CD8-positive, alpha-beta memory T cell (primary cell): ENCODE data around the gene IQSEC1. TPM values are rescaled to one million over a fixed set of nuclear protein-coding genes. Genes with fewer than 3 reads are reported as not detected.

Experiments
- CTCF ChIA-PET: fragments of 350-600 bp; sonication (Branson Sonifier 250); formaldehyde crosslinking; loops from one replicate; lab custom pipeline; 2021; ENCODE audit warnings: antibody characterized with exemption; lab: Charles Lee
- POLR2A ChIA-PET: fragments of 350-600 bp; sonication (Branson Sonifier 250); formaldehyde crosslinking; loops from one replicate; lab custom pipeline; 2021; ENCODE audit warnings: antibody characterized with exemption; lab: Charles Lee
- DNase-seq, 5 donors: peaks; one replicate each; pipeline versions ENCODE4 v3.0.0 to v3.0.0-alpha.2; 2020 to 2022; ENCODE audit warnings: mixed read lengths in 1 of 5
- H3K27ac ChIP-seq: one replicate; pipeline ENCODE4 v1.7.0; 2013; ENCODE audit warnings: low read depth, mild to moderate bottlenecking, low read length, moderate library complexity
- H3K27me3 ChIP-seq: 2 replicates; pipeline ENCODE4 v1.7.0; 2013; ENCODE audit warnings: low read length, mild to moderate bottlenecking; ENCODE audit not compliant: insufficient read depth, poor library complexity, severe bottlenecking
- H3K36me3 ChIP-seq: 2 replicates; pipeline ENCODE4 v1.7.0; 2013; ENCODE audit warnings: mild to moderate bottlenecking, low read length, moderate library complexity; ENCODE audit not compliant: insufficient read depth
- H3K4me1 ChIP-seq: 2 replicates; pipeline ENCODE4 v1.7.0; 2013; ENCODE audit warnings: mild to moderate bottlenecking, low read length, moderate library complexity; ENCODE audit not compliant: insufficient read depth
- H3K4me3 ChIP-seq: 2 replicates; pipeline ENCODE4 v1.7.0; 2013; ENCODE audit warnings: mild to moderate bottlenecking, low read length
- H3K9me3 ChIP-seq: 2 replicates; pipeline ENCODE4 v1.7.0; 2013; ENCODE audit warnings: mild to moderate bottlenecking, low read length
- H3K27ac Mint-ChIP-seq, 8 donors: one replicate each; pipeline ENCODE4 v1.8.0; 2020 to 2021; ENCODE audit warnings: mixed read lengths in 8 of 8, mild to moderate bottlenecking in 6 of 8, inconsistent platforms in 3 of 8, moderate library complexity in 3 of 8
- H3K27me3 Mint-ChIP-seq, 2 donors: one replicate each; pipeline ENCODE4 v1.8.0; 2020 to 2021; ENCODE audit warnings: mixed read lengths in 2 of 2, mild to moderate bottlenecking in 1 of 2, moderate library complexity in 1 of 2
- H3K36me3 Mint-ChIP-seq, 3 donors: one replicate each; pipeline ENCODE4 v1.8.0; 2020 to 2021; ENCODE audit warnings: mixed read lengths in 3 of 3, inconsistent platforms in 1 of 3, mild to moderate bottlenecking in 1 of 3
- H3K4me1 Mint-ChIP-seq, 3 donors: one replicate each; pipeline ENCODE4 v1.8.0; 2020 to 2021; ENCODE audit warnings: mixed read lengths in 3 of 3, inconsistent platforms in 1 of 3, mild to moderate bottlenecking in 1 of 3
- H3K4me3 Mint-ChIP-seq, 7 donors: one replicate each; pipeline ENCODE4 v1.8.0; 2020 to 2021; ENCODE audit warnings: mixed read lengths in 7 of 7, mild to moderate bottlenecking in 6 of 7, moderate library complexity in 4 of 7, inconsistent platforms in 2 of 7
- H3K9me3 Mint-ChIP-seq, 5 donors: one replicate each; pipeline ENCODE4 v1.8.0; 2020 to 2022; ENCODE audit warnings: mixed read lengths in 5 of 5, mild to moderate bottlenecking in 3 of 5, moderate library complexity in 2 of 5, inconsistent platforms in 1 of 5
- polyA plus RNA-seq: library from polyadenylated mRNA; unstranded; fragments of 300-500 nt; fragmentation: Illumina TruSeq; gene quantifications from one replicate; pipeline ENCODE4 v1.2.3, GENCODE V29; 2021
- total RNA-seq, 2 experiments: library from RNA; stranded (reverse); gene quantifications; one replicate each; pipeline ENCODE4 v1.2.3, GENCODE V29; 2021

IQSEC1 gene
- total and polyA plus RNA-seq, 3 experiments from 2014 or later, result 18.5 to 33.7 (median 19.8) TPM

DNA sequence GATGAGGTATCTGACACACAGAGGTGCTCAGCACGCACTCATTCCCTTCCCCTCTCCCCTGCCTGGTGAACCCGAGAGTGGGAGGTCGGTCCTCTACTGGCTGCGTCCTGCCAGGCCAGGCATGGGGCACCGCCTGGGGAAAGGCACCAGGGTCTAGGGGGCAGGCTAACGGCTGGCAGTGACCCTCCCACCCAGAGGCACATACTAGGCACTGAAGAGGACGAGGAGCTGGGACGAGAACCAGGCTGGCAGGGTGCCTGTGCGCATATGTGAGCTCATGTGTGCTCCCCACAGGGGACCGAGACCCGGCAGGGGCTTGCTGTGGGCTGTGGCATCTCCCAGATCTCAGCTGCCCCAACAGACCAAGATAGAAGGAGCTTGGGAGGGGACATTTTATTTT, 86.7 kb downstream of the IQSEC1 start:
- Mint-ChIP-seq H3K4me1 (peaks cover 65 to 87% (median 71%) of the 10 kb centered on the region in 3 donors), H3K27me3 (no peaks in the 10 kb centered on the region), H3K9me3 (no peaks in the 10 kb centered on the region), H3K4me3 (no peak overlapping the region), H3K36me3 (peaks cover 0 to 27% (median 1%) of the 10 kb centered on the region in 3 donors), H3K27ac (no peak overlapping the region)
- no peak overlapping the region for H3K27ac ChIP-seq
- no peaks in the 10 kb centered on the region for H3K36me3 ChIP-seq
- peaks cover 59% of the 10 kb centered on the region for H3K4me1 ChIP-seq
- DNase-seq, result no peak
- ChIA-PET POLR2A (no interaction called here), CTCF (interaction anchor here (1.3 to 1.6 kb wide), 2 partner anchors 8 to 13 kb away, joined by 5 to 7 read pairs; no protein-coding TSS in a partner anchor)
- H3K27me3 ChIP-seq, result no peaks in the 10 kb centered on the region
- no peaks in the 10 kb centered on the region for H3K9me3 ChIP-seq
- no peak overlapping the region for H3K4me3 ChIP-seq

DNA sequence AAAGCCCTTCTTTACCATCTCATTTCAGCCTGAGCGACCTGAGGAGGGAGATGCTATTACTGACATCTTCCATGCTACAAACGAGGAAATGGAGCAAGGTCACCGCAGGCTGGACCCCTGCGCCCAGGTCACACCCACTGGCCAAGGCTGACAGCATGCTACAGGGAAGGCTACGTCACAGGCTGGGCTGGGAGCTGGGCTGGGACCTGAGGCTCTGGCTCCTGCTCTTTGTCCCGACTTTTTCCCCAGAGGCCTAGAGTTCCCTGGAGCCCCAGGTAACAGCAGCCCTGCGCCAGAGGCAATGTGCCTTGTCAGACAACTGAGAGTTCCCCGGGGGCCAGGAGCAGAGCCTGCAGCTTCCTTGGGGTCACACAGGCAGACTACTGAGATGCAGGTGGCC, 87.2 kb downstream of the IQSEC1 start:
- Histone ChIP-seq H3K9me3 (no peaks in the 10 kb centered on the region), H3K36me3 (no peaks in the 10 kb centered on the region), H3K27ac (no peak overlapping the region), H3K4me3 (no peak overlapping the region), H3K27me3 (no peaks in the 10 kb centered on the region), H3K4me1 (peaks cover 55% of the 10 kb centered on the region)
- Mint-ChIP-seq H3K27me3 (no peaks in the 10 kb centered on the region), H3K4me1 (peaks cover 70 to 87% (median 74%) of the 10 kb centered on the region in 3 donors), H3K36me3 (peaks cover 0 to 29% (median 1%) of the 10 kb centered on the region in 3 donors), H3K9me3 (no peaks in the 10 kb centered on the region), H3K4me3 (peak overlapping the region in 1 of 7 donors; percentile 63), H3K27ac (peak overlapping the region in 1 of 8 donors; percentile 66)
- ChIA-PET POLR2A (interaction anchor here (0.9 kb wide), 1 partner anchor 86 kb away, joined by 9 read pairs; no protein-coding TSS in a partner anchor), CTCF (interaction anchor here (1.0 to 1.6 kb wide), 3 partner anchors 9 to 13 kb away, joined by 4 to 7 read pairs (median 5); no protein-coding TSS in a partner anchor)
- peak in 1 of 5 donors; percentile 45 for DNase-seq

DNA sequence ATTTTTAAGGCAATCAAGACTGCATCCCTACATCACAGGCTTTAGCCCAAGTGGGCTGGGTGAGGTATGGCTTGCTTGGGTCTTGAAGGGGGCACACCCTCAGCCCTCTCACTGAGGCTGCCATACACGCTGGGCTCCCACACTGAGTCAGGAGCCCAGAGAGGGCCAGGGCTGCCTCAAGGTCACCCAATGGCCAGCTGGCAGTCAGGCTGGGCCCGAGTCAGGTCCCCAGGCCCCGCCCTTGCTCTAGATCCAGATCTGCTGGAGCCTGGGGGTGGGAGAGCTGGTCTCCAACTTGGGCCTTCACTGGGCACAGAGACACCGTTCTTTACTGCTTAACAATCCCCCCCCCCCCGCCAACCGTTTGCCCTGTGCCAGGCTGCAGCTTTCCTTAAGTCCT, 88.1 kb downstream of the IQSEC1 start:
- POLR2A ChIA-PET, result interaction anchor here (0.6 to 0.9 kb wide), 3 partner anchors 14 to 85 kb away, joined by 4 to 9 read pairs (median 4); no protein-coding TSS in a partner anchor
- peak in 1 of 5 donors; percentile 16 for DNase-seq
- Mint-ChIP-seq H3K36me3 (peaks cover 0 to 28% (median 1%) of the 10 kb centered on the region in 3 donors), H3K9me3 (no peaks in the 10 kb centered on the region), H3K27ac (no peak overlapping the region), H3K4me3 (no peak overlapping the region), H3K27me3 (no peaks in the 10 kb centered on the region), H3K4me1 (peaks cover 66 to 87% (median 71%) of the 10 kb centered on the region in 3 donors)
- Histone ChIP-seq H3K27ac (no peak overlapping the region), H3K4me1 (peaks cover 48% of the 10 kb centered on the region), H3K27me3 (no peaks in the 10 kb centered on the region), H3K9me3 (no peaks in the 10 kb centered on the region), H3K36me3 (no peaks in the 10 kb centered on the region), H3K4me3 (no peak overlapping the region)
- CTCF ChIA-PET, result interaction anchor here (1.0 to 2.9 kb wide), 7 partner anchors 10 to 64 kb away, joined by 4 to 14 read pairs (median 5); no protein-coding TSS in a partner anchor

DNA sequence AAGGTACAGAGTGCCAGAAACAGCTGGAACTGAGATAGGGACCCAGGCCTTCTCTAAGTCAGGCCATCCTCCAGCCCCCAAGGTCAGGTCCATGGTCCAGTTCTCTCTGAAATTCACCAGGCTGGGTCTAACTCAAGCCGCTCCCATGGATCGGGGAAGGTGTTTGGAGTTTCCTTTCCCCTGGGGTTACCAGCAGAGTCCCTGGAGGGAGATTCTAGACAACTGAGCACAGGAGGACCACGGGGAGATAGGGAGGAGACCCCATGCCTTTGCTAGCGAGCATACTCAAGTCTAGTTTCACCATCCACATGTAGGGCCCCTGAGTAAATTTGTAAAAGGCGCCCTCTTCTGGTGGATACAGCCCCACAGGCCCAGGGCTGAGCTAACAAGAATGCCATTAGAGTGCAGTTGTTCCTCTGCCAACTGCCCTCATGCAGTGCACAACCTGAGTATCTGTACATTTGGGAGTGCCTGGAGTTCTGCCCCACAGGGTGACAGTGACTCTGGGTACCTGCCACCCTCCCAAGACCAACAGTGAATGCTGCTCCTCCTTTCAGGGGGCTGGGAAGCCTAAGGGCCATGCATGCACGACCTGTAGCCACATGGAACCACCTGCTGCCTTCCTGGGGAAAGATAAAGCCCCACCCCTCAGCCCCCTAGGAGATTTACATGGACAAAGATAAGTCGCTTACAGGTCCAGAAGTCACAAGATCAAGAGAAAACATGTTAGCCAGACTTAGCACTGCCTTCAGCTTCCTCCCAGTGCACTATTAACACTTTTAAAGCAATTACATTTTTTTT, 89.0 kb downstream of the IQSEC1 start:
- Histone ChIP-seq H3K27me3 (no peaks in the 10 kb centered on the region), H3K4me3 (no peak overlapping the region), H3K9me3 (no peaks in the 10 kb centered on the region), H3K36me3 (no peaks in the 10 kb centered on the region), H3K4me1 (peaks cover 40% of the 10 kb centered on the region), H3K27ac (no peak overlapping the region)
- DNase-seq, result peak in 4 of 5 donors; percentile 23 to 72 (median 48)
- H3K27me3 Mint-ChIP-seq, result no peaks in the 10 kb centered on the region
- H3K36me3 Mint-ChIP-seq, result peaks cover 0 to 32% (median 5%) of the 10 kb centered on the region in 3 donors
- peaks cover 61 to 83% (median 64%) of the 10 kb centered on the region in 3 donors for H3K4me1 Mint-ChIP-seq
- CTCF ChIA-PET, result interaction anchor here (0.6 to 2.9 kb wide), 16 partner anchors 9 to 68 kb away, joined by 3 to 14 read pairs (median 6); no protein-coding TSS in a partner anchor
- no peaks in the 10 kb centered on the region for H3K9me3 Mint-ChIP-seq
- H3K4me3 Mint-ChIP-seq, result peak overlapping the region in 1 of 7 donors; percentile 13
- H3K27ac Mint-ChIP-seq, result peak overlapping the region in 6 of 8 donors; percentile 30 to 96 (median 72)
- POLR2A ChIA-PET, result interaction anchor here (0.6 kb wide), 2 partner anchors 15 to 63 kb away, joined by 4 read pairs; no protein-coding TSS in a partner anchor

DNA sequence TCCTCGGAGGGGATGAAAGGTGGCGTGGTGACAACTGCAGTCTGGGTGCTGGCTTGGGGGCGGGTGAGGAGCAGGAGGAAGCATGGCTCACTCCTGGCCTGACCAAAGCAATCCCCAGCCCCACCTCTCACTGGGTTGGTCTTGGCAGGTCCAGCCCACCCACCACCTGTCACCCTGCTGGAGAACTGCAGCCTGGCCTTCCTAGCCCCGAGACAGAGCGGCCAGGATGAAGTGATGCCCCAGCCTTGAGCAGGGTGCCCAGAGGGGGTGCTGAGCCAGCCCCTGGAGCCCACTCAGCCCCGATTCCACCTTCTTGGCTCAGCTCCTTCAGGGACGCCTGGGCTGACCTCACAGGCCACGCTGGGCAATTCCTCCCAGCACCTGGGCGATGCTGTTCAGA, 89.9 kb downstream of the IQSEC1 start:
- H3K27me3 ChIP-seq, result no peaks in the 10 kb centered on the region
- peak overlapping the region in 2 of 7 donors; percentile 1 to 70 for H3K4me3 Mint-ChIP-seq
- peak in 1 of 5 donors; percentile 39 for DNase-seq
- H3K27me3 Mint-ChIP-seq, result no peaks in the 10 kb centered on the region
- peaks cover 52 to 81% (median 60%) of the 10 kb centered on the region in 3 donors for H3K4me1 Mint-ChIP-seq
- no peaks in the 10 kb centered on the region for H3K9me3 Mint-ChIP-seq
- peaks cover 0 to 34% (median 7%) of the 10 kb centered on the region in 3 donors for H3K36me3 Mint-ChIP-seq
- no peak overlapping the region for H3K4me3 ChIP-seq
- H3K9me3 ChIP-seq, result no peaks in the 10 kb centered on the region
- H3K27ac ChIP-seq, result no peak overlapping the region
- H3K4me1 ChIP-seq, result peaks cover 33% of the 10 kb centered on the region
- ChIA-PET POLR2A (no interaction called here), CTCF (interaction anchor here (0.8 to 2.9 kb wide), 14 partner anchors 8 to 109 kb away, joined by 3 to 14 read pairs (median 6); no protein-coding TSS in a partner anchor)
- H3K36me3 ChIP-seq, result no peaks in the 10 kb centered on the region
- peak overlapping the region in 3 of 8 donors; percentile 23 to 96 (median 30) for H3K27ac Mint-ChIP-seq

DNA sequence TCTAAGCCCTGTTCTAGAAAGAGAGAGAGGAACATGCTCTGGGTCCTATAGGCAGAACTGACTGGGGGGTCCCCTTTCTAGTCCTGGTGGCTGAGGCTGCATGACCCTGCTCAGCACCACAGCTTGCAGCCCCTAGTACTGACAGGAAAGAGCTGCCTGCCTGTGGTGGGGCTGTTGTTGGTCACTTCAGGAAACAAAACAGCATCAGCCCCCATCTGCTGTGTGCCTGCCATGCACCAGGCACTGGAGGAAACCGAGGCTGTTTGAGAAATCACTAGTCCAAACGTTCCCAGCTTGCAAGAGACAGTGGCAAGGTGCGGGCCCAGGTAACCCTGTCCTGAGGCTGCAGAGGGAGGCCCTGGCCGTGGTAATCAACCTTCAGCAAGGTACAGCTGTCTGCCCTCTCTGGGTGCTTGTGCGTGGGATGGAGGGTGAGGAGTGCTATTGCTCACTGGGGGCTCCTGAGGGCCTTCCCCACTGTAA, 90.6 kb downstream of the IQSEC1 start:
- ChIA-PET CTCF (interaction anchor here (1.1 to 2.9 kb wide), 7 partner anchors 10 to 53 kb away, joined by 3 to 14 read pairs (median 8); no protein-coding TSS in a partner anchor), POLR2A (no interaction called here)
- Histone ChIP-seq H3K36me3 (no peaks in the 10 kb centered on the region), H3K9me3 (no peaks in the 10 kb centered on the region), H3K4me1 (peaks cover 33% of the 10 kb centered on the region), H3K4me3 (no peak overlapping the region), H3K27me3 (no peaks in the 10 kb centered on the region), H3K27ac (no peak overlapping the region)
- peak overlapping the region in 7 of 8 donors; percentile 23 to 90 (median 72) for H3K27ac Mint-ChIP-seq
- no peaks in the 10 kb centered on the region for H3K9me3 Mint-ChIP-seq
- H3K36me3 Mint-ChIP-seq, result peaks cover 0 to 40% (median 7%) of the 10 kb centered on the region in 3 donors
- H3K4me3 Mint-ChIP-seq, result peak overlapping the region in 4 of 7 donors; percentile 5 to 70 (median 26)
- peaks cover 52 to 83% (median 60%) of the 10 kb centered on the region in 3 donors for H3K4me1 Mint-ChIP-seq
- DNase-seq, result no peak
- H3K27me3 Mint-ChIP-seq, result no peaks in the 10 kb centered on the region

DNA sequence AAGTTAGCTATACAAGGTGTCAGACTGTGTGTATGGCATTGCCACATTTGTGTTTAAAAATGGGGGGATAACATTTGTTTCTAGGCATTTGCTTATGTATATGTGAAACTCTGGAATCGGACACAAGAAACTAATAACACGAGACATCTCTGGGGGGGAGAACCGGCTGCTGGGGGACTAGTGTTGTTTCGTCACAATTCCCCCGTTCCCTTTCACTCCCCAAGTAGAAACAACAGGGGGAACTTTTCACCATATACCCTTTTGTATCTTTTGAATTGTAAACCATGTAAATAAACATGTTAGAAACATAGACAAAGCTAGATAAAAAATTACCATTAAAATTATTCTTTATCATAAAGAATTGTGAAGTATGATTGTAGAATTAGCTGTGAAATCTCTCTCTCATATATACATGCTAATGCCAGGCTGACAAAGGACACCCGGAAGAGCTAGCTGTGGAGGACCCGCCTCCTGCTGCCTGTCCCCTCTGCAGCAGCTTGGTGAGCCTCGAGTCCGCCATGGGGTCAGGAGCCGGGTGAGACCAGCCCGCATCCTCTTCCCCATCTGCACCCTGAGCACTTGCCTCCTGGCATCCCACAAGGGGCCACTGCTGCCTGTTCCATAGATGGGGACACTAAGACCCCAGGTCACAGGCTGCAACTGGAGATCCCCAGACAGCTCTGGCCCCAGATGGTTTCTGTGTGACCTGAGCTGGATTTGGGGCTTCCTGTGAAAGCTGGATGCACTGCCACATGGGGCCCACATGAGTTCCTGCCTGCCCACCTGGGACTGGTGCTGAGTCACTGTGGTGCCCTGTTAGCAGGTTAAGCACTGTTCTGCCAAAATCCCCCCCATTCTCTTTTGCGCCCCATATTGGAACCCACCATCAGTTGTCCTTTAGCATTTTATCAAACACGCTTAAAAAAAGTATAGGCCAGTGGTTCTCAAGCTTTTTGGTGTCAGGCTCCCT, 91.6 kb downstream of the IQSEC1 start:
- ChIA-PET CTCF (interaction anchor here (1.0 to 2.5 kb wide), 5 partner anchors 8 to 23 kb away, joined by 3 to 8 read pairs (median 5); no protein-coding TSS in a partner anchor), POLR2A (interaction anchor here (0.7 kb wide), 1 partner anchor 13 kb away, joined by 3 read pairs; no protein-coding TSS in a partner anchor)
- peaks cover 52 to 83% (median 61%) of the 10 kb centered on the region in 3 donors for H3K4me1 Mint-ChIP-seq
- no peaks in the 10 kb centered on the region for H3K9me3 ChIP-seq
- H3K36me3 ChIP-seq, result no peaks in the 10 kb centered on the region
- H3K27ac Mint-ChIP-seq, result peak overlapping the region; percentile 44 to 68 (median 55)
- no peak overlapping the region for H3K4me3 ChIP-seq
- peaks cover 31% of the 10 kb centered on the region for H3K4me1 ChIP-seq
- no peaks in the 10 kb centered on the region for H3K27me3 ChIP-seq
- H3K27me3 Mint-ChIP-seq, result no peaks in the 10 kb centered on the region
- H3K9me3 Mint-ChIP-seq, result no peaks in the 10 kb centered on the region
- no peak overlapping the region for H3K27ac ChIP-seq
- peak overlapping the region in 1 of 7 donors; percentile 32 for H3K4me3 Mint-ChIP-seq
- DNase-seq, result peak in 1 of 5 donors; percentile 39
- peaks cover 0 to 41% (median 7%) of the 10 kb centered on the region in 3 donors for H3K36me3 Mint-ChIP-seq
